ENCODE measurements around the gene ILKAP. TPM values are rescaled to one million over a fixed set of nuclear protein-coding genes. Genes with fewer than 3 reads are reported as not detected.

Gene ILKAP
- total RNA-seq, 1 experiment from 2014 or later = 27.5 TPM

GRCh38 chr2:238152771-238153688 lies 50.5 kb downstream of the ILKAP start:
- DNase-seq (ENCODE audit: low spot score) = no peak

GRCh38 chr2:238151628-238152235 lies 51.8 kb downstream of the ILKAP start:
- no peak for DNase-seq (ENCODE audit: low spot score)

DNA sequence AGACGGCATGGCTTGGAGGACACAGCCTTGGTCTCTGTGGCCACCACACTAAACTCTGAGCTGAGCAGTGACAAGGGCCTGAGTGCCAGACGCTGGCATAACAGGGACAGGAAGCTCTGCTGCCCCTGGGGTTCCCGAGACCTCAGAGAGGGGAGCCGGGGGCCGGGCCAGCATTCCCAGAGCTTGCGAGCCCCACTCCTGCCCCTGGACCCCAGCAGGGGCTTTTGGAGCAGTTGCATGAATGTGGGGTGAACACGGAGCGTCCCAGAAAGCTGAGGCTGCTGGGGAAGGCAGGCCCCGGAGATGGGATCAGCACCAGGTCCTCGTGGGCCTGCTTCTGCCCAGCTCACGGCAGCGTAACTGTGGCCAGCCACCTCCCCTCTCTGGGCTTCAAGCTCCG lies 52.3 kb downstream of the ILKAP start:
- DNase-seq (ENCODE audit: low spot score) = no peak

GRCh38 chr2:238150686-238151085 lies 52.8 kb downstream of the ILKAP start:
- no peak for DNase-seq (ENCODE audit: low spot score)

DNA sequence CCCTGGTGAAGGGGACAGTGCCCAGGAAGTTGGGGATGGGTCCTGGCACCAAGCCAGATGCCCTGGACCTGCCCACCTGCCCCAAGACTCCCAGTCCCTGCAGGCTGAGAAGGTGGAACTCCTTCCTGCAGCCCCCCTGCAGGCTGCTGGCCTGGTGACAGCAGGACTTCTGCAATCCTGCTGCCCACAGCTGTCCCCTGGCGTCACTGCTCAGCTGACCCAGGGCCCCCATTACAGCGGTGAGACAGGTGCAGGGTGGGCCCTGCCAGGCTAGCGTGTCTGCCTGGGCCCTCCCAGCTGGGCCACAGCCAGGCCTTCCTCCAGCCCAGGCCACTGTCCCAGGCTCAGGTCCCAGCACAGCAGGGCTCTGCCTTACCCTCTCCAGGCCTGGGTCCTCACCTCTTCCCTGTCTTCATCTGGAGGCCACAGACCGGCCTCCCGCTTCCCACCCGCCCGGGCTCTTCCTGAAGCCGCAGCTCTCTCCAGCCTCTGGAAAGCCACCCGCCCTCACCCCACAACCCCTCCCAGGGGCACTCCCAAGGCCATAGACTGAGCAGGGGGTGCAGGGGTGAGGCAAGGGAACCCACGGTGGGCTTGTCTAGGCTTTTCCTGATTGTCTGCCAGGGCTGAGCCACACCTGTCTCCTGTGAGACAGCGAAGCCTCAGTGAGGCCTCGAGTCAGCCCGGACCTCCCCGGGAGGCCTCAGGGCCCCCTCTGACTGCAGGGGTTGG lies 53.5 kb downstream of the ILKAP start:
- DNase-seq (ENCODE audit: low spot score) = no peak

GRCh38 chr2:238148981-238149380 lies 54.5 kb downstream of the ILKAP start:
- no peak for DNase-seq (ENCODE audit: low spot score)

GRCh38 chr2:238146884-238147544 lies 56.5 kb downstream of the ILKAP start:
- no peak for DNase-seq (ENCODE audit: low spot score)

DNA sequence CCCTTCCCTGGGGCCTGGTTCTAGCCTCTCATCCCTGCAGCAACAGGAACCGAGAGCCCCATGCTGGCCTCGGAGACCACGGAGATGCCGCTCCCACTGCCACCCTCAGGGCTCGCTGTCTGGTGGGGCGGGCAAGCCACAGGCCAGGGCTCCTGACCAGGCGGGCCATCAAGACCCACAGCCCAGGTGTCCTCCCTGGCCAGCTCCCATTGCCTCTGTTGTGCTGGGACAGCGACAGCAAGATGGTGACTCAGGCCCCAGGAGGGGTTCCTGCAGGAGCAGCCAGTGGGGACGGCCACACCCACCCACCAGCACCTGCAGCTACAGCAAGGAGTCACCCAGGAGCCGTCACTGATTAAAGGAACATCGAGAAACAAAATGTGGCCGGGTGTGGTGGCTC lies 57.6 kb downstream of the ILKAP start:
- no peak for DNase-seq (ENCODE audit: low spot score)

DNA sequence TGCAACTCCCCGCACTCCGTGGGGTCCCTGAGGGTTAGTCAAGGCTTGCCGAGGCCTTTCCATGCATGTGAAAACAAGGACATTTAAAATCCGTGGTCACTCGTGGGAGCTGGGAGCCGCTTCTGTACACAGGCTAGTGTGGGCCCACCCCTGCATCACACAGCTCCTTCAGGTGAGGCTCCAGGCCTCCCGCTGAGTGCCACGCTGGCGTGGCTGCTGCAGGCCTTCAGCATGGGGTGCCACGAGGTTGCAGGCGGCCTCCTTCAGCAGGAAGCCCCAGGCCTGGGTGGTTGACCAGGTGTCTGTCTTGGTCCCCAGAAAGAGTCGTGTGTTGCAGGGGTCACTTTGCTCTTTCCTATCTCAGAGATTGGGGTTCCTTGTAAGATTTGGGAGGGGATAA lies 58.4 kb downstream of the ILKAP start:
- DNase-seq (ENCODE audit: low spot score) = no peak

DNA sequence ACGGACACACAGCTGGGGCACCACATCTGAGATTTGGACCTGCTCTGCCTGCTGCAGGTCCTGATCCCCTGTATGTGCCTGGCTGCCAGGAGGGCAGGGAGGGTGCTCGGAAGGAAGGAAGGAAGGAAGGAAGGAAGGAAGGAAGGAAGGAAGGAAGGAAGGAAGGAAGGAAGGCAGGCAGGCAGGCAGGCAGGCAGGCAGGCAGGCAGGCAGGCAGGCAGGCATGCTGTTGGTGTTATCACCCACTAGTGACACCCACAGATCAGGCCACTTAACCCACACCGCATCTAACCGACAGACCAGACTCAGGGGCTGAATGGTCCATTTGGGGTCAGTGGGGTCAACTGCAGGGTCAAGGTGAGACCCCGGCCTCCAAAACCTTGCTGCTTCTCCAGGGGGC lies 59.2 kb downstream of the ILKAP start:
- DNase-seq (ENCODE audit: low spot score) = no peak

- DNase-seq (ENCODE audit: low spot score) = peak; percentile 44
Observed at GRCh38 chr2:238143239-238143951, 60.1 kb downstream of the ILKAP start.

- DNase-seq (ENCODE audit: low spot score) = peak; percentile 34
Observed at GRCh38 chr2:238142382-238143205, 60.9 kb downstream of the ILKAP start.

GRCh38 chr2:238141541-238142318 lies 61.8 kb downstream of the ILKAP start:
- peak; percentile 97 for DNase-seq (ENCODE audit: low spot score)

GRCh38 chr2:238140721-238141540 lies 62.6 kb downstream of the ILKAP start:
- DNase-seq (ENCODE audit: low spot score) = no peak

DNA sequence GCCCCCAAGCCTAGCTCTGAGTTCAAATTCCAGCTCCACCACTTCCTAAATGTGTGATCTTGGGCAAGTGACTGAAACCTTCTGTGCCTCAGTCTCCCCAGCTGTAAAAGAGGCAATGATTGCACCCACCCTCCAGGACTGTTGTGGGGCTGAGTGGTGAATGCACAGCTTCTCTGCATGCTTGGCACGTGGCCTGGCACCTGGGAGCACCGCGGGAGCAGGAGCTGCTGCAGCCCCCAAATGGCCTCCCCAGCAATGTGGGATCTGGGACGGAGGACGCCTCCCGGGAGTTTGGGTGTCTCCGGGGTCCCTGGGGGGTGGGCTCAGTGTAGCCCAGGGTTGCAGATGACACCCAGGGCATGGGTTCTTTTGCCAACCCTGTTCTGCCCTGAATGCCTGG lies 63.5 kb downstream of the ILKAP start:
- no peak for DNase-seq (ENCODE audit: low spot score)

- DNase-seq (ENCODE audit: low spot score) = peak; percentile 24
Observed at GRCh38 chr2:238139196-238140039, 64.1 kb downstream of the ILKAP start.

- DNase-seq (ENCODE audit: low spot score) = peak; percentile 37
Observed at GRCh38 chr2:238138331-238139195, 64.9 kb downstream of the ILKAP start, which contains the start of gene KLHL30. Gene KLHL30 (plus strand): TSS chr2:238138668. CDS start chr2:238140755, 2,087 bp downstream.
